ENCODE measurements around the gene CELF3.
"Not testable (repeated sequence)": the region's sequence is repeated elsewhere in the genome, so short reads cannot be mapped to it uniquely, and the experiment has no call there.

Gene CELF3
- 0 to 0.19 (median 0) reads per million in 3 experiments for total RNA-seq

GRCh38 chr1:151716771-151717631, at the start of gene CELF3:
Gene CELF3 (minus strand): TSS chr1:151716803. CDS start chr1:151716020, 783 bp downstream.
- no peak for DNase-seq

- DNase-seq, result no peak
These were observed 47.4 kb upstream of the CELF3 start for GRCh38 chr1:151763990-151764389.

GRCh38 chr1:151762941-151763921, 46.6 kb upstream of the CELF3 start, which contains the start of gene MRPL9:
Gene MRPL9 (minus strand): TSS chr1:151763496. CDS start chr1:151763479, 17 bp downstream.
- DNase-seq, result peak; percentile 83

- DNase-seq, result no peak
These were observed 44.2 kb upstream of the CELF3 start for GRCh38 chr1:151760597-151761385.

- no peak for DNase-seq
These were observed 42.6 kb upstream of the CELF3 start for GRCh38 chr1:151759241-151759640.

- no peak for DNase-seq
These were observed 39.7 kb upstream of the CELF3 start for GRCh38 chr1:151756291-151756690.

GRCh38 chr1:151741516-151741915, 24.9 kb upstream of the CELF3 start:
- DNase-seq, result no peak

GRCh38 chr1:151739590-151740355, 23.2 kb upstream of the CELF3 start:
- no peak for DNase-seq

GRCh38 chr1:151737479-151737878, 20.9 kb upstream of the CELF3 start:
- DNase-seq, result no peak

- DNase-seq, result no peak
These were observed 20.4 kb upstream of the CELF3 start for GRCh38 chr1:151737026-151737425.

GRCh38 chr1:151733995-151734394, 17.4 kb upstream of the CELF3 start:
- DNase-seq, result not testable (repeated sequence)

GRCh38 chr1:151733126-151733525, 16.5 kb upstream of the CELF3 start:
- no peak for DNase-seq

GRCh38 chr1:151729966-151730291, 13.3 kb upstream of the CELF3 start:
- no peak for DNase-seq

GRCh38 chr1:151729157-151729965, 12.8 kb upstream of the CELF3 start:
- no peak for DNase-seq

- DNase-seq, result no peak
These were observed 11.8 kb upstream of the CELF3 start for GRCh38 chr1:151728151-151729054.

GRCh38 chr1:151723726-151724370, 7.2 kb upstream of the CELF3 start:
- no peak for DNase-seq

- no peak for DNase-seq
These were observed 5.3 kb upstream of the CELF3 start for GRCh38 chr1:151721788-151722510.

GRCh38 chr1:151720974-151721787, 4.6 kb upstream of the CELF3 start, which contains the start of gene RIIAD1:
Gene RIIAD1 (plus strand): TSS chr1:151721522. CDS start chr1:151721537, 15 bp downstream.
- DNase-seq, result peak; percentile 20
